PFSK-1 (cell line): ENCODE measurements around the gene RIMS4.

Experiments
- POLR2AphosphoS5 ChIP-seq: IDR thresholded peaks from 2 replicates; pipeline ENCODE4 v1.6.1; 2012; ENCODE audit warnings: low read depth, mild to moderate bottlenecking, control low read depth, low read length, moderate library complexity
- TF ChIP-seq, protein P1 (sequence below), 2 experiments: IDR thresholded peaks; 2 replicates each; pipeline versions ENCODE4 v1.6.1 to v1.8.0; 2011 to 2012; ENCODE audit warnings: low read depth in 2 of 2, low read length in 2 of 2, control low read depth in 1 of 2, inconsistent platforms in 1 of 2, mild to moderate bottlenecking in 1 of 2, moderate library complexity in 1 of 2; ENCODE audit not compliant: insufficient read depth in 1 of 2

DNA sequence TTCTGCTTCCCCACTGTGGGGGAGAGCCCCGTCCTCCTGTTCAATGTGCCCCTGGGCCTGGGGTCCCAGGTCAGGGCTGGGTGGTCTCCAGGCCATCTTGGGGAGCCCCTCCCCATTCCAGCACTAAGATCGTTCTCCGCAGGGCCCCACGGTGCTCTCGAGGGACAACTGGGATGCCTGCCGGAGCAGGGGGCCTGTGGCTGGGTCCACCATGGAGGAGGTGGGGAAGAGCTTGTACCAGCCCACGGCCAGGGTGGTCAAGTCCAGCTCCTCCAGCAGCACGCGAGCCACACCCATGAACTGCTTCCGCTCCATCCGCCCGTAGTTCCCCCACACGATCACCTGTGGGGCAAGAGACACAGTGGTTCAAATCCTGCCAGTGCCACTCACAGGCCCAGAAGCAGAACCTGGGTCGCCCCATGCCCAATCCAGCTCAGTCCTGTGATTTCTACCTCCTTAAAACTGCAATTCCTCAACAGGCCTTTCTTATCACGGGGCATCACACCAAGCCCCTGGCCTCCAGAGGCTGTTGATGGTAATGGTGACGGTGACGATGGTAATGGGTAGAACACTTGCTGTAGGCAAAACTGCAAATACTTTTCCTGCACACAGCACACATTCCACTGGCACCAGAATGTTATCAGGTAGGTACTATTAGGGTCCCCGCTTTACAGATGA lies 54.2 kb downstream of the RIMS4 start:
- TF ChIP-seq, protein P1, sequence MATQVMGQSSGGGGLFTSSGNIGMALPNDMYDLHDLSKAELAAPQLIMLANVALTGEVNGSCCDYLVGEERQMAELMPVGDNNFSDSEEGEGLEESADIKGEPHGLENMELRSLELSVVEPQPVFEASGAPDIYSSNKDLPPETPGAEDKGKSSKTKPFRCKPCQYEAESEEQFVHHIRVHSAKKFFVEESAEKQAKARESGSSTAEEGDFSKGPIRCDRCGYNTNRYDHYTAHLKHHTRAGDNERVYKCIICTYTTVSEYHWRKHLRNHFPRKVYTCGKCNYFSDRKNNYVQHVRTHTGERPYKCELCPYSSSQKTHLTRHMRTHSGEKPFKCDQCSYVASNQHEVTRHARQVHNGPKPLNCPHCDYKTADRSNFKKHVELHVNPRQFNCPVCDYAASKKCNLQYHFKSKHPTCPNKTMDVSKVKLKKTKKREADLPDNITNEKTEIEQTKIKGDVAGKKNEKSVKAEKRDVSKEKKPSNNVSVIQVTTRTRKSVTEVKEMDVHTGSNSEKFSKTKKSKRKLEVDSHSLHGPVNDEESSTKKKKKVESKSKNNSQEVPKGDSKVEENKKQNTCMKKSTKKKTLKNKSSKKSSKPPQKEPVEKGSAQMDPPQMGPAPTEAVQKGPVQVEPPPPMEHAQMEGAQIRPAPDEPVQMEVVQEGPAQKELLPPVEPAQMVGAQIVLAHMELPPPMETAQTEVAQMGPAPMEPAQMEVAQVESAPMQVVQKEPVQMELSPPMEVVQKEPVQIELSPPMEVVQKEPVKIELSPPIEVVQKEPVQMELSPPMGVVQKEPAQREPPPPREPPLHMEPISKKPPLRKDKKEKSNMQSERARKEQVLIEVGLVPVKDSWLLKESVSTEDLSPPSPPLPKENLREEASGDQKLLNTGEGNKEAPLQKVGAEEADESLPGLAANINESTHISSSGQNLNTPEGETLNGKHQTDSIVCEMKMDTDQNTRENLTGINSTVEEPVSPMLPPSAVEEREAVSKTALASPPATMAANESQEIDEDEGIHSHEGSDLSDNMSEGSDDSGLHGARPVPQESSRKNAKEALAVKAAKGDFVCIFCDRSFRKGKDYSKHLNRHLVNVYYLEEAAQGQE (IDR thresholded peaks at IDR 0.05; ENCODE audit: insufficient read depth in 1 of 2, low read depth in 2 of 2, low read length in 2 of 2): no peak
- no peak for TF ChIP-seq POLR2AphosphoS5
